HFF-Myc (cell line): Measurements from ENCODE around the gene SH3GLB1.

ENCODE experiments used
- DNase-seq: peaks from one replicate; pipeline ENCODE4 v3.0.0-alpha.2; 2011; ENCODE audit warnings: low read depth; ENCODE audit errors: extremely low read depth
- H3K4me3 ChIP-seq: replicated peaks from 2 replicates; pipeline ENCODE4 v1.5.1; 2011; ENCODE audit warnings: low read depth, mild to moderate bottlenecking, control low read depth, low read length
- TF ChIP-seq, protein P1 (sequence below): IDR thresholded peaks from 2 replicates; pipeline ENCODE4 v1.5.1; 2012; ENCODE audit warnings: mild to moderate bottlenecking, low read depth, low read length, control low read depth; ENCODE audit errors: missing control alignments

SH3GLB1 gene

DNA sequence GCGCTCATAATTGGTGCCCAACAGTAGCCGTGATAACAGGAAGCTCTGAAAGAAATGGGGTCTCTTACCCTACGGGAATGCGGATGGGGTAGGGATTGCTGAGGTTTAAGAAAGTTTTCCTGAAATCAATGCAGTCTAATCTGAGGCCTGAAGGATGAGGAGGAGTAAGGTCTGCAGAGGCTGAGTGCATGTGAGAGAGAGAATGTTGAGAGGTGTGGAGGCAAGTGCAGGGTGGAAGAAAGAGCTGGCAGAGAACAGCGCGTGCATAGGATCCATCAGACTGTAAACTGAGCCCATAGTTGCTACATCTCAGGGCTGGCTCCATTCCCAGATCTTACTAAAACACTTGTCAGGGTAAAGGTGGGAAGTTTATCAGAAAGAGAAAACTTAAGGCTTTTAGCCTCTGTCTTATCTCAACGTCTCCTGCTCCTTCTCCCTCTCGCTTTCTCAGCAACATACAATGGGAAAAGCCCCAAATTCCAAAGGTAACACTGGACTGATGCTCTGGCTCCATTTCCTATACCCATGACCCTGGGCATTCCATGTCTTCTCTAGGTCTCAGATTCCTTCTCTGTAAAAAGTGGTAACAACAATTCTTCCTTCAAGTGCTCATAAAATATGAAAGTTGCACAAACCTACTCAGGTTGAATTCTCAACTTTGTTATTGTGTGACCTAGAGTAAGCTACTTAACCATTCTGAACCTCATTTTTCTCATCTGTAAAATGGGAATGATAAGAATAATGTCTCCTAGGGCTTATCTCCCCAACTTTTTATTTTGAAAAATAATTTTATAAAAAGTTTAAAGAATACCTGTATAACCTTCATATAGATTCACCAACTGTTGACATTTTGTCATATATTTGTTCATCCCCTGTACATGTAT lies 75.2 kb downstream of the SH3GLB1 start:
- DNase-seq, result no peak
- no peak overlapping the region for H3K4me3 ChIP-seq
- TF ChIP-seq, protein P1, sequence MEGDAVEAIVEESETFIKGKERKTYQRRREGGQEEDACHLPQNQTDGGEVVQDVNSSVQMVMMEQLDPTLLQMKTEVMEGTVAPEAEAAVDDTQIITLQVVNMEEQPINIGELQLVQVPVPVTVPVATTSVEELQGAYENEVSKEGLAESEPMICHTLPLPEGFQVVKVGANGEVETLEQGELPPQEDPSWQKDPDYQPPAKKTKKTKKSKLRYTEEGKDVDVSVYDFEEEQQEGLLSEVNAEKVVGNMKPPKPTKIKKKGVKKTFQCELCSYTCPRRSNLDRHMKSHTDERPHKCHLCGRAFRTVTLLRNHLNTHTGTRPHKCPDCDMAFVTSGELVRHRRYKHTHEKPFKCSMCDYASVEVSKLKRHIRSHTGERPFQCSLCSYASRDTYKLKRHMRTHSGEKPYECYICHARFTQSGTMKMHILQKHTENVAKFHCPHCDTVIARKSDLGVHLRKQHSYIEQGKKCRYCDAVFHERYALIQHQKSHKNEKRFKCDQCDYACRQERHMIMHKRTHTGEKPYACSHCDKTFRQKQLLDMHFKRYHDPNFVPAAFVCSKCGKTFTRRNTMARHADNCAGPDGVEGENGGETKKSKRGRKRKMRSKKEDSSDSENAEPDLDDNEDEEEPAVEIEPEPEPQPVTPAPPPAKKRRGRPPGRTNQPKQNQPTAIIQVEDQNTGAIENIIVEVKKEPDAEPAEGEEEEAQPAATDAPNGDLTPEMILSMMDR, result no peak

DNA sequence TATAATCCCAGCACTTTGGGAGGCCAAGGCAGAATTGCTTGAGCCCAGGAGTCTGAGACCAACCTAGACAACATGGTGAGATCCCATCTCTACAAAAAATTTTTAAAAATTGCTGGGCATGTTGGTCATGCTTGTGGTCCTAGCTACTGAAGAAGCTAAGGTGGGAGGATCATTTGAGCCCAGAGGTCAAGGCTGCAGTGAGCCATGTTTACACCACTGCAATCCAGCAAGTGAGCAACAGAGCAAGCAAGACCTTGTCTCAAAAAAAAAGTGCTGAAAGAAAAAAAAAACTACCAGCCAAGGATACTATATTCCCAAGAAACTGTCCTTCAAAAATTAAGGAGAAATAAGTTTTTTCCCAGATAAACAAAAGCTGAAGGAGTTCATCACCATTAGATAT lies 78.1 kb downstream of the SH3GLB1 start:
- no peak for DNase-seq
- no peak overlapping the region for H3K4me3 ChIP-seq
- TF ChIP-seq, protein P1, result no peak

DNA sequence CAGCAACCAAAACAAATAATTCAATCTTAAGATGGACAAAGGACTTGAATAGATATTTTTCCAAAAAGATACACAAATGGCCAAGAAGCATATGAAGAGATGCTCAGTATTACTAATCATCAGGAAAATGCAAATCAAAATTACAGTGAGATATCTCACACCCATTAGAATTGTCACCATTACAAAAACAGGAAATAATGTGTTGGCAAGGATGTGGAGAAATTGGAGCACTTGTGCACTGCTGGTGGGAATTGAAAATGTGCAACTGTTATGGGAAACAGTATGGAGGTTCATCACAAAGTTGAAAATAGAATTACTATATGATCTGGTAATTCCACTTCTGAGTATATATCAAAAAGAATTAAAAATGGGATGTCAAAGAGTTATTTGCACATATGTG lies 83.2 kb downstream of the SH3GLB1 start:
- no peak for DNase-seq
- TF ChIP-seq, protein P1, result no peak
- no peak overlapping the region for H3K4me3 ChIP-seq

DNA sequence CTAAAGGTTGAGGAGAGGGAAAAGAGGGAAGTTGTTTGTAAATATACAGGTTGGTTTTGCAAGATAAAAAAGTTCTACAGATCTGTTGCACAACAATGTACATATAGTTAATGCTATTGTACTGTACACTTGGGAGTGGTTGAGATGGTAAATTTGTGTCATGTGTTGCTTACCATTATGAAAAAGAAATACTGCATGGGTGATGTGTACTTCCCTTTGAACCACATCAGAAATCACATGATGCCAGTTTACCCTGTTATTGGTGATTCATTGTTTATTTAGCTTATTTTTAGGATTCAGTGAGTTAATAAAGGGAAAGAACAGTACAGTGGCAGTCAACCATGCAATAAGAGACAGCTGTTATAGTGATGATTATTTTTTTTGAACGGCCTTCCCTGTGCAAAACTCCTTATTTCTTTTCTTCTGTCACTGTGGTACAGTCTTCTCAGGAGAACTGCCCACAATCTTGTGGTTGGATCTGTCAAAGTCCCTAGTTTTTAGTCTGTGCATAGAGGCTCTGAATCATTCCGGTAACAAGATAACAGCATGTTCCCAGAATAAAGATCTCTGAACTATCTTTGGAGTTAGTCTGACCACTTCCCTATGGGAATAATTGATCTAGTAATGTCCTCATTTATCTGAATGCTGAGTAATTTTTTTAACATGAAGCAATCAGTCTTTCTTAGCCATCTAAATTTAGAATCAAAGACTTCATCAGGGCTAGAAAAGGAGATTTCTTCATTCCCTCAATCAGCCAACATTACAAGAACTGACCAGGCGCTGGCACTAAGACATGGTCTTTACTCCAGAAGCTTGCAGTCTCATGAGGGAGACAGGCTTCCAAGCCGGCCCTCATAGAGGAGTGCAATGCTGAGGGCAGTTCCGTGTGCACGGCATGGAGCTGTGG lies 84.2 kb downstream of the SH3GLB1 start:
- H3K4me3 ChIP-seq, result no peak overlapping the region
- DNase-seq, result no peak
- TF ChIP-seq, protein P1, result no peak

DNA sequence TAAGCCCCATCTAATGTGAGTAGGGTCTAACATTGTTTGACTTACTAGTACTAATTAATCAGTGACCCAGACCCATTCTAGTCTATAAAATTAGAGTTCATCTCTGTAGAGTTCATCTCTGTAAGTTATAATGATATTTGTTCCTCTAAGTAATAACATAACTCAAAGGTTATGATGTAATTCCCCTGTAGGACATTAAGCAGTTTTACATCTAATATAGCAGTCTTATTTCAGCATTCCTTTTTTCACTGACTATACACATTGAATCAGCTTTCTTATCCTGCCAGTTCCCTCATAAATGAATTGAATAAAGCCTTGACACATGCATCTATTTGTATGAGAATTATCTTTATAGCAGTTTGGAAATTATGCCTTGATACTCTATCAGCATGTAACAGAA lies 90.9 kb downstream of the SH3GLB1 start:
- DNase-seq, result no peak
- no peak overlapping the region for H3K4me3 ChIP-seq
- TF ChIP-seq, protein P1, result no peak
